OCI-LY3 (cell line): ENCODE results near the gene CYP2W1.

Experiments used
- CTCF ChIP-seq: fragments of 200-600, 300-600 bp; sonication (generic); IDR thresholded peaks from 2 replicates; pipeline ENCODE4 v1.5.1; 2014; ENCODE audit warnings: antibody characterized with exemption, low read length, low read depth
- EZH2phosphoT487 ChIP-seq: fragments of 200-600 bp; shearing (Covaris generic); IDR thresholded peaks from 2 replicates; pipeline ENCODE4 v1.6.1; 2018; ENCODE audit warnings: antibody characterized with exemption, mixed run types, low read depth

GRCh38 chr7:964401-965231 is 18.4 kb upstream of the CYP2W1 start:
- no peak for TF ChIP-seq CTCF
- no peak for TF ChIP-seq EZH2phosphoT487
